H9 (cell line): ENCODE results near the gene MYLK. TPM values are rescaled to one million over a fixed set of nuclear protein-coding genes. Genes with fewer than 3 reads are reported as not detected.

Experiments used
- DNase-seq: peaks from one replicate; pipeline ENCODE4 v3.0.0-alpha.2; 2017
- H2AFZ ChIP-seq: one replicate; pipeline ENCODE4 v1.6.1; 2013; ENCODE audit warnings: mild to moderate bottlenecking, low read length, control low read depth, moderate library complexity
- H2AK5ac ChIP-seq: 2 replicates; pipeline ENCODE4 v1.6.1; 2013; ENCODE audit warnings: low read length, control low read depth, mixed read lengths; ENCODE audit not compliant: insufficient read length
- H2BK120ac ChIP-seq: one replicate; pipeline ENCODE4 v1.6.1; 2013; ENCODE audit warnings: low read depth, mild to moderate bottlenecking, low read length, control low read depth, inconsistent platforms; ENCODE audit not compliant: poor library complexity, severe bottlenecking
- H2BK12ac ChIP-seq: 2 replicates; pipeline ENCODE4 v1.6.1; 2013; ENCODE audit warnings: low read length, control low read depth, mixed read lengths, low read depth; ENCODE audit not compliant: insufficient read length
- H2BK15ac ChIP-seq: 2 replicates; pipeline ENCODE4 v1.6.1; 2013; ENCODE audit warnings: low read depth, low read length, control low read depth
- H2BK20ac ChIP-seq: one replicate; pipeline ENCODE4 v1.6.1; 2013; ENCODE audit warnings: low read depth, mild to moderate bottlenecking, low read length, control low read depth, inconsistent platforms; ENCODE audit not compliant: poor library complexity, severe bottlenecking
- H2BK5ac ChIP-seq: 2 replicates; pipeline ENCODE4 v1.6.1; 2013; ENCODE audit warnings: low read length, control low read depth, mixed read lengths; ENCODE audit not compliant: insufficient read length
- H3K14ac ChIP-seq: 2 replicates; pipeline ENCODE4 v1.6.1; 2013; ENCODE audit warnings: low read length, control low read depth; ENCODE audit not compliant: insufficient read depth
- H3K18ac ChIP-seq: 2 replicates; pipeline ENCODE4 v1.6.1; 2013; ENCODE audit warnings: low read depth, mild to moderate bottlenecking, mixed read lengths, low read length, control low read depth; ENCODE audit not compliant: insufficient read length
- H3K23ac ChIP-seq: 2 replicates; pipeline ENCODE4 v1.6.1; 2013; ENCODE audit warnings: low read length, control low read depth, mixed read lengths, low read depth; ENCODE audit not compliant: insufficient read length
- H3K23me2 ChIP-seq: 2 replicates; pipeline ENCODE4 v1.6.1; 2013; ENCODE audit warnings: low read depth, mild to moderate bottlenecking, mixed read lengths, low read length, control low read depth; ENCODE audit not compliant: insufficient read length, poor library complexity, severe bottlenecking
- H3K27ac ChIP-seq: 2 replicates; pipeline ENCODE4 v1.5.1; 2013; ENCODE audit warnings: low read length, control low read depth, mixed read lengths, low read depth; ENCODE audit not compliant: insufficient read length
- H3K27me3 ChIP-seq: 2 replicates; pipeline ENCODE4 v1.6.1; 2013; ENCODE audit warnings: low read length, control low read depth, inconsistent platforms; ENCODE audit not compliant: insufficient read depth
- H3K4ac ChIP-seq: 2 replicates; pipeline ENCODE4 v1.6.1; 2013; ENCODE audit warnings: low read depth, mild to moderate bottlenecking, control low read depth, inconsistent platforms, low read length, moderate library complexity
- H3K4me1 ChIP-seq: 2 replicates; pipeline ENCODE4 v1.6.1; 2013; ENCODE audit warnings: low read length, control low read depth, inconsistent platforms; ENCODE audit not compliant: insufficient read depth
- H3K4me2 ChIP-seq: 2 replicates; pipeline ENCODE4 v1.6.1; 2013; ENCODE audit warnings: low read length, control low read depth, mixed read lengths; ENCODE audit not compliant: insufficient read length, insufficient read depth
- H3K56ac ChIP-seq: 2 replicates; pipeline ENCODE4 v1.6.1; 2013; ENCODE audit warnings: low read depth, mild to moderate bottlenecking, mixed read lengths, low read length, control low read depth; ENCODE audit not compliant: insufficient read length
- H3K79me1 ChIP-seq: 2 replicates; pipeline ENCODE4 v1.6.1; 2013; ENCODE audit warnings: low read depth, mild to moderate bottlenecking, moderate library complexity, low read length, control low read depth, inconsistent platforms; ENCODE audit not compliant: insufficient read depth, poor library complexity, severe bottlenecking
- H3K79me2 ChIP-seq: 2 replicates; pipeline ENCODE4 v1.6.1; 2013; ENCODE audit warnings: low read length, control low read depth, inconsistent platforms; ENCODE audit not compliant: insufficient read depth
- H3K9ac ChIP-seq: 2 replicates; pipeline ENCODE4 v1.6.1; 2013; ENCODE audit warnings: low read length, control low read depth, mixed read lengths; ENCODE audit not compliant: insufficient read length; ENCODE audit errors: extremely low read depth
- H3K9me3 ChIP-seq: one replicate; pipeline ENCODE4 v1.6.1; 2013; ENCODE audit warnings: low read depth, low read length, inconsistent platforms; ENCODE audit not compliant: control insufficient read depth
- H3T11ph ChIP-seq: one replicate; pipeline ENCODE4 v1.6.1; 2013; ENCODE audit warnings: mild to moderate bottlenecking, low read length, control low read depth, inconsistent platforms
- H4K20me1 ChIP-seq: one replicate; pipeline ENCODE4 v1.6.1; 2013; ENCODE audit not compliant: control insufficient read depth, insufficient read length, insufficient read depth
- H4K5ac ChIP-seq: 2 replicates; pipeline ENCODE4 v1.6.1; 2013; ENCODE audit warnings: low read depth, mild to moderate bottlenecking, mixed read lengths, low read length, control low read depth; ENCODE audit not compliant: insufficient read length
- H4K8ac ChIP-seq: replicated peaks from 2 replicates; pipeline ENCODE4 v1.6.1; 2013; ENCODE audit warnings: low read length, control low read depth, mixed read lengths, low read depth; ENCODE audit not compliant: insufficient read length
- H4K91ac ChIP-seq: 2 replicates; pipeline ENCODE4 v1.6.1; 2013; ENCODE audit warnings: low read depth, mild to moderate bottlenecking, moderate library complexity, mixed read lengths, low read length, control low read depth; ENCODE audit not compliant: insufficient read length
- H3K27ac Mint-ChIP-seq, 3 experiments: 2 replicates in 2 of 3; 3 replicates in 1 of 3; pipeline ENCODE4 v1.8.0; 2020 to 2021; ENCODE audit warnings: mixed read lengths in 3 of 3, mild to moderate bottlenecking in 1 of 3, moderate library complexity in 1 of 3
- H3K27me3 Mint-ChIP-seq: 2 replicates; pipeline ENCODE4 v1.8.0; 2021; ENCODE audit warnings: low read depth, mild to moderate bottlenecking, moderate library complexity, mixed read lengths
- H3K36me3 Mint-ChIP-seq, 3 experiments: 2 replicates in 2 of 3; 3 replicates in 1 of 3; pipeline ENCODE4 v1.8.0; 2020 to 2021; ENCODE audit warnings: low read depth in 3 of 3, mixed read lengths in 3 of 3; ENCODE audit not compliant: insufficient read depth in 1 of 3
- H3K4me1 Mint-ChIP-seq, 2 experiments: 2 replicates each; pipeline ENCODE4 v1.8.0; 2020; ENCODE audit warnings: mixed read lengths in 2 of 2
- H3K4me3 Mint-ChIP-seq, 2 experiments: 2 replicates in 1 of 2; 3 replicates in 1 of 2; pipeline ENCODE4 v1.8.0; 2020 to 2021; ENCODE audit warnings: mild to moderate bottlenecking in 2 of 2, mixed read lengths in 2 of 2, moderate library complexity in 1 of 2
- H3K9me3 Mint-ChIP-seq, 2 experiments: 2 replicates in 1 of 2; 3 replicates in 1 of 2; pipeline ENCODE4 v1.8.0; 2020; ENCODE audit warnings: mild to moderate bottlenecking in 2 of 2, mixed read lengths in 2 of 2, moderate library complexity in 1 of 2
- WGBS: extraction: QIAGEN DNeasy Blood & Tissue Kit; methylation state at CpG from one replicate; pipeline ENCODE4 v1.1.7; 2013; ENCODE audit warnings: missing lambda C conversion rate, low lambda C conversion rate, mixed read lengths; ENCODE audit not compliant: insufficient read length; ENCODE audit errors: extremely low coverage; 5-methylcytosine and 5-hydroxymethylcytosine counted together
- total RNA-seq: library from RNA; stranded (reverse); gene quantifications from 2 replicates; pipeline ENCODE4 v1.2.1, GENCODE V29; 2021
- TF ChIP-seq, protein P1 (sequence below): fragments of 200-600 bp; sonication (generic); conservative IDR thresholded peaks from 3 replicates; pipeline ENCODE4 v1.8.0; 2021; ENCODE audit warnings: antibody characterized with exemption, mild to moderate bottlenecking

Gene MYLK
- total RNA-seq, 1 experiment from 2014 or later: 10.1 TPM

DNA sequence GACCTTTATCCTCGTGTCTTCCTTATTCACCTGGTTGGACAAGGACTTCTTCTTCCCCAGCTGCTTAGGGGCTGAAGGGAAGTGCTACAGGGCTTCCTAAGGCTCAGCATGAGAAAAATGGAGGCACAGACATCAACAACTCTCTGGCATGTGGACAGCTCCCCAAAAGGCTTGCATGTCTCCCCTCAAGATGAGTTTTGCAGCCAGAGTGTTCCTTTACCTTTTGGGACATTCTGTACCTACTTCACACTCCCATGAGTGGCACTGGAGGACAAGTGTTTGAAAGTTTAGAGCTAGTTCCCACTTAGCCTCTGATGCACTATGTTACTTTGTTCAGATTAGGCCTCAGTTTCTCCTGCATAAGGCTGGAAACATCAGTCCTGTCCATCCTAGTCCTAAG is 222.2 kb downstream of the MYLK start:
- WGBS: no CpG with 5 or more reads among the region's 1 CpG
- no peaks in the 10 kb centered on the region for H3K79me2 ChIP-seq
- TF ChIP-seq, protein P1, sequence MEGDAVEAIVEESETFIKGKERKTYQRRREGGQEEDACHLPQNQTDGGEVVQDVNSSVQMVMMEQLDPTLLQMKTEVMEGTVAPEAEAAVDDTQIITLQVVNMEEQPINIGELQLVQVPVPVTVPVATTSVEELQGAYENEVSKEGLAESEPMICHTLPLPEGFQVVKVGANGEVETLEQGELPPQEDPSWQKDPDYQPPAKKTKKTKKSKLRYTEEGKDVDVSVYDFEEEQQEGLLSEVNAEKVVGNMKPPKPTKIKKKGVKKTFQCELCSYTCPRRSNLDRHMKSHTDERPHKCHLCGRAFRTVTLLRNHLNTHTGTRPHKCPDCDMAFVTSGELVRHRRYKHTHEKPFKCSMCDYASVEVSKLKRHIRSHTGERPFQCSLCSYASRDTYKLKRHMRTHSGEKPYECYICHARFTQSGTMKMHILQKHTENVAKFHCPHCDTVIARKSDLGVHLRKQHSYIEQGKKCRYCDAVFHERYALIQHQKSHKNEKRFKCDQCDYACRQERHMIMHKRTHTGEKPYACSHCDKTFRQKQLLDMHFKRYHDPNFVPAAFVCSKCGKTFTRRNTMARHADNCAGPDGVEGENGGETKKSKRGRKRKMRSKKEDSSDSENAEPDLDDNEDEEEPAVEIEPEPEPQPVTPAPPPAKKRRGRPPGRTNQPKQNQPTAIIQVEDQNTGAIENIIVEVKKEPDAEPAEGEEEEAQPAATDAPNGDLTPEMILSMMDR: no peak

More for the DNA sequence above, 222.2 kb downstream of the MYLK start:
- Histone ChIP-seq H3K4me1 (no peaks in the 10 kb centered on the region), H3K18ac (no peak overlapping the region), H3K9ac (no peak overlapping the region), H3K27ac (no peak overlapping the region), H3K27me3 (no peaks in the 10 kb centered on the region), H4K20me1 (no peaks in the 10 kb centered on the region), H3K4ac (no peak overlapping the region), H2BK15ac (no peak overlapping the region), H3K14ac (no peak overlapping the region), H3K23me2 (no peaks in the 10 kb centered on the region), H2AK5ac (no peak overlapping the region), H3K9me3 (peaks cover 3% of the 10 kb centered on the region), H2BK20ac (no peak overlapping the region), H3K56ac (no peak overlapping the region), H2AFZ (no peak overlapping the region), H3K4me2 (no peak overlapping the region), H2BK5ac (no peak overlapping the region), H2BK120ac (no peak overlapping the region), H4K5ac (no peak overlapping the region), H2BK12ac (no peak overlapping the region), H3K79me1 (no peaks in the 10 kb centered on the region), H4K91ac (no peak overlapping the region), H4K8ac (no peak overlapping the region), H3K23ac (no peak overlapping the region), H3T11ph (no peak overlapping the region)
- Mint-ChIP-seq H3K27ac (no peak overlapping the region), H3K27me3 (no peaks in the 10 kb centered on the region; the same call in 1 of the 2 replicates), H3K36me3 (peaks cover 7 to 12% (median 10%) of the 10 kb centered on the region in 3 experiments), H3K4me1 (no peaks in the 10 kb centered on the region), H3K9me3 (peaks cover 3 to 6% of the 10 kb centered on the region in 2 experiments), H3K4me3 (no peak overlapping the region)
- DNase-seq: no peak
